Neural cell (in vitro differentiated cells): ENCODE measurements around the gene SIL1. TPM values are rescaled to one million over a fixed set of nuclear protein-coding genes. Genes with fewer than 3 reads are reported as not detected.
"Not testable (repeated sequence)": the region's sequence is repeated elsewhere in the genome, so short reads cannot be mapped to it uniquely, and the experiment has no call there.

Source experiments
- H2AFZ ChIP-seq: fragments of 200-600, 300-800 bp; sonication (generic), shearing (Covaris generic); 2 replicates; pipeline ENCODE4 v1.6.0; 2014; ENCODE audit warnings: low read depth, mild to moderate bottlenecking, antibody characterized with exemption, low read length, moderate library complexity
- H3F3A ChIP-seq: fragments of 200-600 bp; shearing (Covaris generic); 2 replicates; pipeline ENCODE4 v1.6.1; 2016; ENCODE audit warnings: mild to moderate bottlenecking, moderate library complexity, mixed read lengths, antibody characterized with exemption, low read length; ENCODE audit not compliant: insufficient read depth, poor library complexity, severe bottlenecking
- H3K27ac ChIP-seq: fragments of 200-600, 300-800 bp; sonication (generic), shearing (Covaris generic); 2 replicates; pipeline ENCODE4 v1.5.1; 2014; ENCODE audit warnings: mild to moderate bottlenecking, low read length, moderate library complexity
- H3K27me3 ChIP-seq: fragments of 300-800, 200-600 bp; sonication (generic), shearing (Covaris generic); 2 replicates; pipeline ENCODE4 v1.6.0; 2014; ENCODE audit warnings: mild to moderate bottlenecking, low read depth, low read length, moderate library complexity; ENCODE audit not compliant: insufficient read depth
- H3K36me3 ChIP-seq: fragments of 300-800, 200-600 bp; sonication (generic), shearing (Covaris generic); 2 replicates; pipeline ENCODE4 v1.5.1; 2014; ENCODE audit warnings: mild to moderate bottlenecking, antibody characterized with exemption, low read length, moderate library complexity; ENCODE audit not compliant: insufficient read depth
- H3K4me2 ChIP-seq: fragments of 300-800, 200-600 bp; sonication (generic), shearing (Covaris generic); 2 replicates; pipeline ENCODE4 v1.6.0; 2014; ENCODE audit warnings: mild to moderate bottlenecking, low read length
- H3K4me3 ChIP-seq: fragments of 300-800, 200-600 bp; sonication (generic), shearing (Covaris generic); 2 replicates; pipeline ENCODE4 v1.5.1; 2014; ENCODE audit warnings: mild to moderate bottlenecking, low read length, moderate library complexity
- H3K79me2 ChIP-seq: fragments of 200-600 bp; shearing (Covaris generic); replicated peaks from 2 replicates; pipeline ENCODE4 v1.6.0; 2014; ENCODE audit warnings: mild to moderate bottlenecking, low read length, moderate library complexity; ENCODE audit not compliant: insufficient read depth
- H3K9ac ChIP-seq: fragments of 300-800, 200-600 bp; sonication (generic), shearing (Covaris generic); 2 replicates; pipeline ENCODE4 v1.6.1; 2016; ENCODE audit warnings: mild to moderate bottlenecking, low read length, mixed read lengths
- H3K9me2 ChIP-seq: fragments of 200-600 bp; shearing (Covaris generic); 2 replicates; pipeline ENCODE4 v1.6.1; 2016; ENCODE audit warnings: mild to moderate bottlenecking, low read length, mixed read lengths; ENCODE audit not compliant: insufficient read depth
- H3K9me3 ChIP-seq: fragments of 200-600, 300-800 bp; sonication (generic), shearing (Covaris generic); 2 replicates; pipeline ENCODE4 v1.6.1; 2016; ENCODE audit warnings: mild to moderate bottlenecking, mixed run types, low read length, moderate library complexity, mixed read lengths
- H4K20me1 ChIP-seq: fragments of 200-600 bp; shearing (Covaris generic); 2 replicates; pipeline ENCODE4 v1.6.1; 2016; ENCODE audit warnings: mild to moderate bottlenecking, mixed run types; ENCODE audit not compliant: insufficient read depth
- CTCF ChIP-seq: fragments of 450-650 bp; IDR thresholded peaks from 2 replicates; pipeline ENCODE4 v1.5.1; 2014; ENCODE audit warnings: antibody characterized with exemption, mild to moderate bottlenecking, moderate library complexity; ENCODE audit not compliant: poor library complexity, severe bottlenecking
- EP300 ChIP-seq: fragments of 450-650 bp; conservative IDR thresholded peaks from 2 replicates; pipeline ENCODE4 v1.6.1; 2014; ENCODE audit warnings: antibody characterized with exemption, mild to moderate bottlenecking, moderate library complexity; ENCODE audit not compliant: poor library complexity, severe bottlenecking
- EZH2 ChIP-seq: fragments of 200-600, 300-800 bp; shearing (Covaris generic), sonication (generic); IDR thresholded peaks from 2 replicates; pipeline ENCODE4 v1.6.1; 2014; ENCODE audit warnings: antibody characterized with exemption, low read length, borderline replicate concordance, mild to moderate bottlenecking; ENCODE audit not compliant: insufficient read depth, poor library complexity, severe bottlenecking
- MXI1 ChIP-seq: fragments of 450-650 bp; conservative IDR thresholded peaks from 2 replicates; pipeline ENCODE4 v1.6.1; 2014; ENCODE audit warnings: antibody characterized with exemption, mild to moderate bottlenecking; ENCODE audit not compliant: poor library complexity, severe bottlenecking
- POLR2AphosphoS5 ChIP-seq: IDR thresholded peaks from 2 replicates; pipeline ENCODE4 v1.6.1; 2012
- RAD21 ChIP-seq: fragments of 450-650 bp; conservative IDR thresholded peaks from 2 replicates; pipeline ENCODE4 v1.6.1; 2014; ENCODE audit warnings: antibody characterized with exemption, mild to moderate bottlenecking, moderate library complexity
- REST ChIP-seq: IDR thresholded peaks from 2 replicates; pipeline ENCODE4 v1.6.1; 2012; ENCODE audit warnings: borderline replicate concordance
- SMC3 ChIP-seq: fragments of 450-650 bp; conservative IDR thresholded peaks from 2 replicates; pipeline ENCODE4 v1.6.1; 2014; ENCODE audit warnings: antibody characterized with exemption, mild to moderate bottlenecking, moderate library complexity; ENCODE audit not compliant: poor library complexity
- TAF1 ChIP-seq: IDR thresholded peaks from 2 replicates; pipeline ENCODE4 v1.6.1; 2012; ENCODE audit warnings: low read depth
- polyA plus RNA-seq: library from polyadenylated mRNA; depleted of rRNA; stranded (reverse); fragments of >200 nt; gene quantifications from 2 replicates; pipeline ENCODE4 v1.2.3, GENCODE V29; 2014

The SIL1 gene
- polyA plus RNA-seq, 1 donor from 2014 or later = 4.7 TPM

- H3K4me3 ChIP-seq = no peak overlapping the region
These were observed 16.8 kb downstream of the SIL1 start for GRCh38 chr5:139181322-139181730.

GRCh38 chr5:139180850-139181249, 17.3 kb downstream of the SIL1 start:
- H2AFZ ChIP-seq = no peak overlapping the region
- no peaks in the 10 kb centered on the region for H3K27me3 ChIP-seq
- H3K79me2 ChIP-seq = no peaks in the 10 kb centered on the region
- TF ChIP-seq EZH2 = no peak
- no peak for TF ChIP-seq MXI1
- TF ChIP-seq EP300 = no peak
- no peak for TF ChIP-seq TAF1
- no peak for TF ChIP-seq POLR2AphosphoS5
- TF ChIP-seq CTCF = no peak
- no peak for TF ChIP-seq RAD21
- no peak for TF ChIP-seq REST
- TF ChIP-seq SMC3 = no peak
- H3K4me2 ChIP-seq = no peak overlapping the region
- H3K27ac ChIP-seq = no peak overlapping the region
- no peaks in the 10 kb centered on the region for H4K20me1 ChIP-seq
- H3K4me3 ChIP-seq = no peak overlapping the region
- H3K9ac ChIP-seq = no peak overlapping the region
- H3F3A ChIP-seq = no peaks in the 10 kb centered on the region
- no peaks in the 10 kb centered on the region for H3K9me2 ChIP-seq
- H3K9me3 ChIP-seq = no peaks in the 10 kb centered on the region
- H3K36me3 ChIP-seq = no peaks in the 10 kb centered on the region

More at GRCh38 chr5:139181322-139181730, 16.8 kb downstream of the SIL1 start:
- Histone ChIP-seq H3F3A (no peaks in the 10 kb centered on the region), H3K27ac (no peak overlapping the region), H4K20me1 (no peaks in the 10 kb centered on the region), H3K36me3 (no peaks in the 10 kb centered on the region), H3K9ac (no peak overlapping the region), H3K9me2 (no peaks in the 10 kb centered on the region), H3K9me3 (no peaks in the 10 kb centered on the region), H3K27me3 (no peaks in the 10 kb centered on the region), H3K79me2 (no peaks in the 10 kb centered on the region), H3K4me2 (no peak overlapping the region), H2AFZ (no peak overlapping the region)
- no peak for TF ChIP-seq EZH2

GRCh38 chr5:139179778-139180513, 18.2 kb downstream of the SIL1 start:
- not testable (repeated sequence) for H3K9ac ChIP-seq, H3K9me2 ChIP-seq, H3K27me3 ChIP-seq, H3F3A ChIP-seq, H3K4me2 ChIP-seq, H3K9me3 ChIP-seq, H4K20me1 ChIP-seq, H3K79me2 ChIP-seq, H3K27ac ChIP-seq, H2AFZ ChIP-seq, H3K4me3 ChIP-seq, H3K36me3 ChIP-seq
